ENCODE results near the gene IQCF6. TPM values are rescaled to one million over a fixed set of nuclear protein-coding genes. Genes with fewer than 3 reads are reported as not detected.

The IQCF6 gene
- total RNA-seq, 1 donor from 2014 or later, result not detected

GRCh38 chr3:51816723-51817122 is 37.7 kb upstream of the IQCF6 start:
- H3K27me3 Mint-ChIP-seq, result peaks cover 10% of the 10 kb centered on the region
- H3K36me3 Mint-ChIP-seq (ENCODE audit: insufficient read depth), result no peaks in the 10 kb centered on the region
- H3K27ac Mint-ChIP-seq, result no peak overlapping the region
- no peaks in the 10 kb centered on the region for H3K4me1 Mint-ChIP-seq (ENCODE audit: low read depth)
- H3K9me3 Mint-ChIP-seq (ENCODE audit: low read depth), result peaks cover 2% of the 10 kb centered on the region
- no peak for TF ChIP-seq CTCF (IDR thresholded peaks at IDR 0.05; ENCODE audit: unreplicated experiment)
- DNase-seq (ENCODE audit: low spot score, unreplicated experiment), result no peak
- no peak overlapping the region for H3K4me3 Mint-ChIP-seq (ENCODE audit: low read depth)

DNA sequence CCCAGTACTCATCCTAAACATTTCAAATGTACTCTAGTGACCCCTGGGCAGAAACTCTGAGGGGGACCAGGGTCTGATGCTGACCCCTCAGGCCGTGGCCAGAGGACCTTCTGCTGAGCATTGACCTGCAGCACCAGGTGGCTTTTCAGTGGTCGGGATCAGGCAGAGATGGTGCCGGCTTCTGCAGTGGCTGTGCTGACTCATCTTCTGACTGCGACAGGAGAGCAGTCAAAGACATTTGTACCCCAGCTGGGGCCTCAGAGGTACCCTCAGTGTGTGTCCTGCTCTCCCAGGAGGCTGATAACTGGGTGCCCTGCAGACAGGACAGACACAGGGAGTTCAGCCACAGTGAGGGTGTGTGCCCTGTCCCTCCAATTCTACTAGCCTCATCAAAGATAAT is 36.6 kb upstream of the IQCF6 start:
- DNase-seq (ENCODE audit: low spot score, unreplicated experiment), result no peak
- H3K27me3 Mint-ChIP-seq, result peaks cover 10% of the 10 kb centered on the region
- no peaks in the 10 kb centered on the region for H3K36me3 Mint-ChIP-seq (ENCODE audit: insufficient read depth)
- TF ChIP-seq CTCF (IDR thresholded peaks at IDR 0.05; ENCODE audit: unreplicated experiment), result no peak
- H3K4me3 Mint-ChIP-seq (ENCODE audit: low read depth), result no peak overlapping the region
- no peak overlapping the region for H3K27ac Mint-ChIP-seq
- H3K4me1 Mint-ChIP-seq (ENCODE audit: low read depth), result no peaks in the 10 kb centered on the region
- H3K9me3 Mint-ChIP-seq (ENCODE audit: low read depth), result no peaks in the 10 kb centered on the region

GRCh38 chr3:51814034-51814433 is 35.0 kb upstream of the IQCF6 start:
- no peak for TF ChIP-seq CTCF (IDR thresholded peaks at IDR 0.05; ENCODE audit: unreplicated experiment)

DNA sequence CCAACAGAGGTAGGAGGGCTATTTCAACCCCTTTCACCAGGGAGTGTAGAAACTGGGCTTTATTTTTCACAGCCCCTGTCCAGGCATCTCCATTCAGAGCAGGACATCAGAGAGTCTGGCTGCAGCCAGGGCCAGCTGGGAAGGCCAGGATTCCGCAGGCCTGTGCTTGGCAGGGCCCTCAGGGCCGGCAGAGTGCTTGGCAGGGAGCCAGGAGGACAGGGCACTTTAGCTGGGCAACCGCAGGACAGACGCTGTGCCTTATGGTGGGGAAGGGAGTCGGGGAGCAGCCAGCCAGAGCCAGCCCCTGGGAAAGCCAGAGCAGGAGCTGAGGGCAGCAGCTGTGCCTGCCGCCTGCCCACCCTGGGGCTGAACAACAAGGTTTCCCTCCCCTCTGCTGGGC is 34.5 kb upstream of the IQCF6 start:
- DNase-seq (ENCODE audit: low spot score, unreplicated experiment), result no peak
- Mint-ChIP-seq H3K9me3 (ENCODE audit: low read depth) (no peaks in the 10 kb centered on the region), H3K36me3 (ENCODE audit: insufficient read depth) (no peaks in the 10 kb centered on the region), H3K4me3 (ENCODE audit: low read depth) (no peak overlapping the region), H3K4me1 (ENCODE audit: low read depth) (no peaks in the 10 kb centered on the region), H3K27ac (no peak overlapping the region), H3K27me3 (peaks cover 6% of the 10 kb centered on the region)
- no peak for TF ChIP-seq CTCF (IDR thresholded peaks at IDR 0.05; ENCODE audit: unreplicated experiment)

More at GRCh38 chr3:51814034-51814433, 35.0 kb upstream of the IQCF6 start:
- no peaks in the 10 kb centered on the region for H3K9me3 Mint-ChIP-seq (ENCODE audit: low read depth)
- no peak for DNase-seq (ENCODE audit: low spot score, unreplicated experiment)
- no peak overlapping the region for H3K4me3 Mint-ChIP-seq (ENCODE audit: low read depth)
- no peak overlapping the region for H3K27ac Mint-ChIP-seq
- H3K27me3 Mint-ChIP-seq, result peaks cover 8% of the 10 kb centered on the region
- H3K4me1 Mint-ChIP-seq (ENCODE audit: low read depth), result no peaks in the 10 kb centered on the region
- no peaks in the 10 kb centered on the region for H3K36me3 Mint-ChIP-seq (ENCODE audit: insufficient read depth)

DNA sequence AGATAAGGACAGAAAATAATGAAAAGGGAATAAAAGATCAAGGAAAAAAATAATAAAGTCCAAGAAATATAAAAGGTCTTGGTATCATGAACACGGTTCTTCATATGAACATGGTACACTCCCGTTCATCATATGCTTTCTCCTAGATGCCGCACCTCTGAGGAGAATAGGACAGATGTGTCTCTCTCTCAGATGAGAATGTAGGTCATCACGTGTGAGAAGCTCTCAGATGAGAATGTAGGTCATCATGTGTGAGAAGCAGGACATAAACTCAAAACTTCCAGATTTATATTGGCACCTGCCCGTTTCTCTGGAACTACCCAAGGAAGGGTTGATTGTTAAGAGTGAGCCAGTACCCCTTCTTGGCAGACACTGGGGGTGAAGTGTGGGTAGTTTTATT is 29.9 kb upstream of the IQCF6 start:
- no peak for TF ChIP-seq CTCF (IDR thresholded peaks at IDR 0.05; ENCODE audit: unreplicated experiment)
- no peak overlapping the region for H3K4me3 Mint-ChIP-seq (ENCODE audit: low read depth)
- no peak for DNase-seq (ENCODE audit: low spot score, unreplicated experiment)
- H3K27ac Mint-ChIP-seq, result no peak overlapping the region
- H3K9me3 Mint-ChIP-seq (ENCODE audit: low read depth), result peaks cover 3% of the 10 kb centered on the region
- H3K27me3 Mint-ChIP-seq, result no peaks in the 10 kb centered on the region
- H3K4me1 Mint-ChIP-seq (ENCODE audit: low read depth), result no peaks in the 10 kb centered on the region
- H3K36me3 Mint-ChIP-seq (ENCODE audit: insufficient read depth), result no peaks in the 10 kb centered on the region

All from progenitor cell of endocrine pancreas (in vitro differentiated cells).